Measurements from ENCODE around the gene TMEM107. TPM values are rescaled to one million over a fixed set of nuclear protein-coding genes. Genes with fewer than 3 reads are reported as not detected.
"Not testable (repeated sequence)": the region's sequence is repeated elsewhere in the genome, so short reads cannot be mapped to it uniquely, and the experiment has no call there.

The TMEM107 gene
- total RNA-seq, 1 donor from 2014 or later: 1.6 TPM

DNA sequence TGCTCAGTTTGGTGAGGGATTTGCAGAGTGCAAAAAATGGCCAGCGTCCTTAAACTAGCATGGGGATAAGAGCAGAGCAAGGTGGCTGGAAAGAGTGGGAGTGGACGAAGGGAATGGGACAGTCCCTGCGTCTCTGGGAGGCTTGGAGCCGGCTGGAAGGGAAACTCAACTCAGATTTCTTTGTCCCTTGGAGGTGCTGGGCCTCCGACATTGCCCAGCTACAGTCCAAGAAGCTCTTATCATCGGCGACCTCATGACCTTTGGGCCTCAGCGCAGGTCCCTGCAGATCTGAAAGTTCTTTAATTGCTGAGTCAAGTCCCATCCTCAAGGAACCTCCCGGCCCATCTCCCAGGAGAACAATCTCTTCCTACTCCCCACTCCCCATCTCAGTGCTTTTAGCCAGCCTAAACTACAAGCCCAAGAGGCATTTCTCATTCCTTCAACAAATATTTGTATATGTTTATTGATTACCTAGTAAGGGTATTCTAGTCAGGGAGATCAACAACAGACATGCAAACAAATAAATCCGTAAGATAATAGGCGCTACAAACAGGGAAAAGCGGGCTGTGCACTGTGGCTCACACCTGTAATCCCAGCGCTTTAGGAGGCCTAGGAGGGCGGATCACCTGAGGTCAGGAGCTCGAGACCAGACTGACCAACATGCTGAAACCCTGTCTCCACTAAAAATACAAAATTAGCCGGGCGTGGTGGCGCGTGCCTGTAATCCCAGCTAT, 985 bp upstream of the TMEM107 start:
- no peaks in the 10 kb centered on the region for H3K36me3 ChIP-seq
- DNase-seq (ENCODE audit: low spot score in 2 of 2): no peak
- intact Hi-C loops (cut with DNase I): loop anchor here (10.0 kb wide), 1 partner anchor 592 kb away; the partner anchor contains the start of gene MPDU1
- no peaks in the 10 kb centered on the region for H3K9me3 ChIP-seq
- TF ChIP-seq, protein P1, sequence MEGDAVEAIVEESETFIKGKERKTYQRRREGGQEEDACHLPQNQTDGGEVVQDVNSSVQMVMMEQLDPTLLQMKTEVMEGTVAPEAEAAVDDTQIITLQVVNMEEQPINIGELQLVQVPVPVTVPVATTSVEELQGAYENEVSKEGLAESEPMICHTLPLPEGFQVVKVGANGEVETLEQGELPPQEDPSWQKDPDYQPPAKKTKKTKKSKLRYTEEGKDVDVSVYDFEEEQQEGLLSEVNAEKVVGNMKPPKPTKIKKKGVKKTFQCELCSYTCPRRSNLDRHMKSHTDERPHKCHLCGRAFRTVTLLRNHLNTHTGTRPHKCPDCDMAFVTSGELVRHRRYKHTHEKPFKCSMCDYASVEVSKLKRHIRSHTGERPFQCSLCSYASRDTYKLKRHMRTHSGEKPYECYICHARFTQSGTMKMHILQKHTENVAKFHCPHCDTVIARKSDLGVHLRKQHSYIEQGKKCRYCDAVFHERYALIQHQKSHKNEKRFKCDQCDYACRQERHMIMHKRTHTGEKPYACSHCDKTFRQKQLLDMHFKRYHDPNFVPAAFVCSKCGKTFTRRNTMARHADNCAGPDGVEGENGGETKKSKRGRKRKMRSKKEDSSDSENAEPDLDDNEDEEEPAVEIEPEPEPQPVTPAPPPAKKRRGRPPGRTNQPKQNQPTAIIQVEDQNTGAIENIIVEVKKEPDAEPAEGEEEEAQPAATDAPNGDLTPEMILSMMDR (IDR thresholded peaks at IDR 0.05): no peak
- peak overlapping the region in 1 of 2 donors; percentile 73 for H3K27ac ChIP-seq
- peaks cover 0 to 17% of the 10 kb centered on the region in 2 donors for H3K4me1 ChIP-seq
- H3K27me3 ChIP-seq: no peaks in the 10 kb centered on the region
- peak overlapping the region; percentile 64 to 71 for H3K4me3 ChIP-seq

DNA sequence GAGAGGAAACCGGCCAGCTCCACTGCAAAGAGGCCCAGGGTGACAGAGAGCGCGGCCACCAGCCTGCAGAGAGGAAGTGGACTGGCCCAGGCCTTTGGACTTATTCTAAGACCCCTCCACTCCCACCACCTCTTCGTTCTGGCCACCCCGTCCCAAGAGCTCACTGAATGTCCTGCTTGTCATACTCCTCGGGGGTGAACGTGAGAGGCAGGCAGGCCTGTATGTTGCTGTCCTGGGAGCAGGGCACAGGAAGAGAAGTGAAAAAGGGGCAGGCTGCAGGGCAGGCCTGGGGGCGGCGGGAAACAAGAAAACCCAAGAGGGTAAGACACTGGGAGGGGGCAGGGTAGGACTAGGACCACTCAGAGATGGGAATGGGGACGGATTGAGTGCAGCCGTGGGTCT, 384 bp downstream of the TMEM107 start:
- Histone ChIP-seq H3K27ac (peak overlapping the region; percentile 73 to 75), H3K9me3 (no peaks in the 10 kb centered on the region), H3K36me3 (no peaks in the 10 kb centered on the region), H3K4me3 (peak overlapping the region; percentile 64 to 71), H3K4me1 (peaks cover 0 to 17% of the 10 kb centered on the region in 2 donors), H3K27me3 (no peaks in the 10 kb centered on the region)
- no peak for DNase-seq (ENCODE audit: low spot score in 2 of 2)
- TF ChIP-seq, protein P1 (IDR thresholded peaks at IDR 0.05): no peak
- intact Hi-C loops (cut with DNase I): loop anchor here (10.0 kb wide), 1 partner anchor 591 kb away; the partner anchor contains the start of gene MPDU1

DNA sequence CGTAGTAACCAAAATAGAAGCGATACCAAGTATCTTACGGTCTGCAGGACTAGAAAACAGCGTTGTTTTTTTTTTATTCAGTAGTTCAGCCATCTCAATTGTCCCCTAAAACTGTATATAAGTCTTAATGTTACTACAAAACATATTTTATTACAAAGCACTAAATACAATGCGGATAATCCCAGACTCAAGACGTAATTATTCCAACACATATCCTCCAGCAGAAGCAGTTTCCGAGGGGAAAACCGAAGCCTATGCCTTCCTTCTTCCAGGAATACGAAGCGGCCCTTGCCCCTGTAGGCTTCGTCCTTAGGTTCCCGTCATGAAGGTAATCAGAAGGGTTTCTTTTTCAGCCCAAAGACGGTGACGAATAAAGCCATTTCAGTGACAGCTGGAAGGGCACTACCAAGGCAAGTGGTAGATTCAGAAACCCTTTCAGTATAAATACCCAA, 2.3 kb downstream of the TMEM107 start:
- peak overlapping the region; percentile 50 to 58 for H3K4me3 ChIP-seq
- peaks cover 0 to 17% of the 10 kb centered on the region in 2 donors for H3K4me1 ChIP-seq
- no peaks in the 10 kb centered on the region for H3K36me3 ChIP-seq
- TF ChIP-seq, protein P1 (IDR thresholded peaks at IDR 0.05): no peak
- DNase-seq (ENCODE audit: low spot score in 2 of 2): no peak
- no peaks in the 10 kb centered on the region for H3K27me3 ChIP-seq
- H3K9me3 ChIP-seq: no peaks in the 10 kb centered on the region
- H3K27ac ChIP-seq: peak overlapping the region; percentile 78 to 89
- intact Hi-C loops (cut with DNase I): loop anchor here (5.0 to 10.0 kb wide), 2 partner anchors 48 to 589 kb away; partner anchors contain the start of gene MPDU1

DNA sequence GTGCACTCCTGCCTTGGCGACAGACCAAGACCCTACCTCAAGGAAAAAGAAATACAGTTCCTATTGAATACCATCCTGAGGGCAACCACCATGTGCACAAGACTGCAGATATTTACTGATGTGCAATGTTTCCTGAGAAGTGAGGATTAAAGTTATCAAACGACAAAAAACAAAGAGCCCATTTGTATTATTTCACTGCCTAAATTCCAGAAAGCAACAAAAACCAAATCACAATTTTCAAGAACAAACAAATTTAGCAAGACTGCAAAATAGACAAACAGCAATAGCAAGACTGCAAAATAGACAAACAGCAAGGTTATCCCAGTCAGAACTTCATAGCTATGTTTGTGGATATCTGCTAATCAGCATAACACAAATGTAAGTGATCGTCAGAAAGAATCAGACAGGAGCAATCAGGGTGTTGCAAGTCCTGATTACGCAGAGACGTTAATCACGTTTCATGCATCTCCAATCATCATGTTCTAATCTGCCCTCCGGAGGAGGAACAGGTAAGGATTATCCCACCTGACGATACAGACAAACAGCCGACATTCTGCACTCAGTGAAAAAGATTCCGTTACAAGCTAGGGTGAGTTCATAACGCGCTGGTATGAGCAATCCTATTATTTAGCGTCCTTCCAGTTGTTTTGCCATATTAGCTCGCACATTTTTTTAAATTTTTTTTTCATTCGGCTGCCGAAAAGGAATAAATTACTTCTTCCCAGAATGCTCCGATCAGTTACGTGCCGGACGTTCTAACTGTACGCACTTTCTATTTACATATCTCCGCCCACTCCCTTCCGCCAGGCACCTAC, 2.9 kb downstream of the TMEM107 start:
- peak overlapping the region; percentile 78 to 89 for H3K27ac ChIP-seq
- H3K4me3 ChIP-seq: peak overlapping the region; percentile 50 to 58
- H3K36me3 ChIP-seq: no peaks in the 10 kb centered on the region
- H3K4me1 ChIP-seq: peaks cover 0 to 17% of the 10 kb centered on the region in 2 donors
- TF ChIP-seq, protein P1 (IDR thresholded peaks at IDR 0.05): no peak
- H3K27me3 ChIP-seq: no peaks in the 10 kb centered on the region
- DNase-seq (ENCODE audit: low spot score in 2 of 2): peak in 1 of 2 donors; percentile 93
- intact Hi-C loops (cut with DNase I): loop anchor here (5.0 to 10.0 kb wide), 2 partner anchors 49 to 588 kb away; partner anchors contain the start of gene MPDU1
- no peaks in the 10 kb centered on the region for H3K9me3 ChIP-seq

DNA sequence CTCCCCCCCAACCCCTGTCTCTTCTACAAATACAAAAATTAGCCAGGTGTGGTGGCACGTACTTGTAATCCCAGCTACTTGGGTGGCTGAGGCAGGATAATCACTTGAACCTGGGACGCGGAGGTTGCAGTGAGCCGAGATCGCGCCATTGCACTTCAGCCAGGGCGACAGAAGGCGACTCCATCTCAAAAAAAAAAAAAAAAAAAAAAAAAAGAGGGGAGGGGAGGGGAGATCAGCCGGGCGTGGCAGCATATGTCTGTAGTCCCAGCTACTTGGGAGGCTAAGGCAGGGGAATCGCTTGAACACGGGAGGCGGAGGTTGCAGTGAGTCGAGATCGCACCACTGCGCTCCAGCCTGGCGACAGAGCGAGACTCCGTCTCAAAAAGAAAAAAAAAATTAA, 6.0 kb downstream of the TMEM107 start:
- not testable (repeated sequence) for H3K27ac ChIP-seq; H3K4me1 ChIP-seq; H3K27me3 ChIP-seq; H3K9me3 ChIP-seq; H3K4me3 ChIP-seq; DNase-seq (ENCODE audit: low spot score in 2 of 2); H3K36me3 ChIP-seq
- intact Hi-C loops (cut with DNase I): loop anchor here (5.0 to 10.0 kb wide), 2 partner anchors 52 to 585 kb away; partner anchors contain the start of gene MPDU1

Measured in ascending aorta (tissue), 2 donors.